Activated naive CD8-positive, alpha-beta T cell treated with anti-CD3 and anti-CD28 coated beads for 36 hours (primary cell): Measurements from ENCODE around the gene CDK10. TPM values are rescaled to one million over a fixed set of nuclear protein-coding genes. Genes with fewer than 3 reads are reported as not detected.
"Not testable (repeated sequence)": the region's sequence is repeated elsewhere in the genome, so short reads cannot be mapped to it uniquely, and the experiment has no call there.

Experiments
- DNase-seq: peaks from one replicate; pipeline ENCODE4 v3.0.0; 2021
- H3K27ac Mint-ChIP-seq: one replicate; pipeline ENCODE4 v1.8.0; 2022; ENCODE audit warnings: mild to moderate bottlenecking, moderate library complexity, mixed read lengths
- H3K27me3 Mint-ChIP-seq: one replicate; pipeline ENCODE4 v1.8.0; 2022; ENCODE audit warnings: mild to moderate bottlenecking, mixed read lengths
- H3K36me3 Mint-ChIP-seq: one replicate; pipeline ENCODE4 v1.8.0; 2021; ENCODE audit warnings: mild to moderate bottlenecking, mixed read lengths
- H3K4me1 Mint-ChIP-seq: one replicate; pipeline ENCODE4 v1.8.0; 2021; ENCODE audit warnings: mixed read lengths
- H3K4me3 Mint-ChIP-seq: one replicate; pipeline ENCODE4 v1.8.0; 2022; ENCODE audit warnings: mild to moderate bottlenecking, moderate library complexity, mixed read lengths
- H3K9me3 Mint-ChIP-seq: one replicate; pipeline ENCODE4 v1.8.0; 2022; ENCODE audit warnings: mixed read lengths
- total RNA-seq, 2 experiments: library from RNA; stranded (reverse); gene quantifications; one replicate each; pipeline ENCODE4 v1.2.3, GENCODE V29; 2021

CDK10 gene
- total RNA-seq, 2 experiments from 2014 or later: 72.9 to 77.0 TPM

- Mint-ChIP-seq H3K27me3 (no peaks in the 10 kb centered on the region), H3K27ac (no peak overlapping the region), H3K4me1 (peaks cover 7% of the 10 kb centered on the region), H3K9me3 (no peaks in the 10 kb centered on the region), H3K4me3 (no peak overlapping the region), H3K36me3 (peaks cover 1% of the 10 kb centered on the region)
- no peak for DNase-seq
These were observed 10.7 kb downstream of the CDK10 start for GRCh38 chr16:89697161-89697615.

GRCh38 chr16:89697616-89698331 lies 11.3 kb downstream of the CDK10 start:
- no peak for DNase-seq
- H3K9me3 Mint-ChIP-seq: no peaks in the 10 kb centered on the region
- peaks cover 12% of the 10 kb centered on the region for H3K4me1 Mint-ChIP-seq
- H3K36me3 Mint-ChIP-seq: peaks cover 1% of the 10 kb centered on the region
- H3K4me3 Mint-ChIP-seq: no peak overlapping the region
- H3K27me3 Mint-ChIP-seq: no peaks in the 10 kb centered on the region
- H3K27ac Mint-ChIP-seq: no peak overlapping the region

DNA sequence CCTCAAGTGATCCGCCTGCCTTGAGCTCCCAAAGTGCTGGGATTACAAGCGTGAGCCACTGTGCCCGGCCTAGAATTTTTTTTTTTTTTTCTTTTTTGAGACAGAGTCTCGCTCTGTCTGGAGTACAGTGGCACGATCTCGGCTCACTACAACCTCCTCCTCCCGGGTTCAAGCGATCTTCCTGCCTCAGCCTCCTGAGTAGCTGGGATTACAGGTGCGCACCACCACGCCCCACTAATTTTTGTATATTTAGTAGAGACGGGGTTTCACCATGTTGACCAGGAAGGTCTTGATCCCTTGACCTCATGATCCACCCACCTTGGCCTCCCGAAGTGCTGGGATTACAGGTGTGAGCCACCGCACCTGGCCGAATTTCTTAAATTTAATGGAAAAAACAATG lies 12.2 kb downstream of the CDK10 start:
- DNase-seq, H3K27me3 Mint-ChIP-seq, H3K27ac Mint-ChIP-seq, H3K4me3 Mint-ChIP-seq, H3K9me3 Mint-ChIP-seq, H3K36me3 Mint-ChIP-seq: not testable (repeated sequence)
- H3K4me1 Mint-ChIP-seq: peaks cover 12% of the 10 kb centered on the region

DNA sequence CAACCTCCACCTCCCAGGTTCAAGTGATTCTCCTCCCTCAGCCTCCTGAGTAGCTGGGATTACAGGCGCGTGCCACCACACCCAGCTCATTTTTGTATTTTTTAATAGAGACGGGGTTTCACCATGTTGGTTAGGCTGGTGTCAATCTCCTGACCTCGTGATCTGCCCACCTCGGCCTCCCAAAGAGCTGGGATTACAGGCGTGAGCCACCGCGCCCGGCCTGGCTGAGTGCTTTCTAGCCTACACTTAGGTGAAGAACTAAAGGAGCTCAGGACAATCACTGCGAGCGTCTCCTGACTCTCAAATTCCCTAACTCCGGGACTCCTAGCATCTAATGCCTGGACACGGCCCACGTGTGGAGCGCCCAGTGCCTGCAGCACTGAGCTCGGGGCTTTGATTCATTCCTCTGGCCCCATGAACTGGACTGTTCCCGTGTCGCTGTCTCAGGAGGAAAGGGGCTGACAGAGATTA lies 13.2 kb downstream of the CDK10 start:
- H3K9me3 Mint-ChIP-seq, DNase-seq, H3K27me3 Mint-ChIP-seq, H3K27ac Mint-ChIP-seq, H3K4me3 Mint-ChIP-seq, H3K36me3 Mint-ChIP-seq: not testable (repeated sequence)
- peaks cover 12% of the 10 kb centered on the region for H3K4me1 Mint-ChIP-seq

- H3K9me3 Mint-ChIP-seq: no peaks in the 10 kb centered on the region
- peak overlapping the region; percentile 59 for H3K4me3 Mint-ChIP-seq
- no peaks in the 10 kb centered on the region for H3K27me3 Mint-ChIP-seq
- H3K27ac Mint-ChIP-seq: peak overlapping the region; percentile 34
- H3K4me1 Mint-ChIP-seq: peaks cover 12% of the 10 kb centered on the region
- H3K36me3 Mint-ChIP-seq: peaks cover 1% of the 10 kb centered on the region
- DNase-seq: peak; percentile 96
These were observed 13.7 kb downstream of the CDK10 start for GRCh38 chr16:89700100-89700648.

GRCh38 chr16:89700649-89701424 lies 14.3 kb downstream of the CDK10 start:
- Mint-ChIP-seq H3K27ac (peak overlapping the region; percentile 34), H3K27me3 (no peaks in the 10 kb centered on the region), H3K4me1 (peaks cover 13% of the 10 kb centered on the region), H3K9me3 (no peaks in the 10 kb centered on the region), H3K36me3 (peaks cover 1% of the 10 kb centered on the region), H3K4me3 (peak overlapping the region; percentile 77)
- peak; percentile 74 for DNase-seq

DNA sequence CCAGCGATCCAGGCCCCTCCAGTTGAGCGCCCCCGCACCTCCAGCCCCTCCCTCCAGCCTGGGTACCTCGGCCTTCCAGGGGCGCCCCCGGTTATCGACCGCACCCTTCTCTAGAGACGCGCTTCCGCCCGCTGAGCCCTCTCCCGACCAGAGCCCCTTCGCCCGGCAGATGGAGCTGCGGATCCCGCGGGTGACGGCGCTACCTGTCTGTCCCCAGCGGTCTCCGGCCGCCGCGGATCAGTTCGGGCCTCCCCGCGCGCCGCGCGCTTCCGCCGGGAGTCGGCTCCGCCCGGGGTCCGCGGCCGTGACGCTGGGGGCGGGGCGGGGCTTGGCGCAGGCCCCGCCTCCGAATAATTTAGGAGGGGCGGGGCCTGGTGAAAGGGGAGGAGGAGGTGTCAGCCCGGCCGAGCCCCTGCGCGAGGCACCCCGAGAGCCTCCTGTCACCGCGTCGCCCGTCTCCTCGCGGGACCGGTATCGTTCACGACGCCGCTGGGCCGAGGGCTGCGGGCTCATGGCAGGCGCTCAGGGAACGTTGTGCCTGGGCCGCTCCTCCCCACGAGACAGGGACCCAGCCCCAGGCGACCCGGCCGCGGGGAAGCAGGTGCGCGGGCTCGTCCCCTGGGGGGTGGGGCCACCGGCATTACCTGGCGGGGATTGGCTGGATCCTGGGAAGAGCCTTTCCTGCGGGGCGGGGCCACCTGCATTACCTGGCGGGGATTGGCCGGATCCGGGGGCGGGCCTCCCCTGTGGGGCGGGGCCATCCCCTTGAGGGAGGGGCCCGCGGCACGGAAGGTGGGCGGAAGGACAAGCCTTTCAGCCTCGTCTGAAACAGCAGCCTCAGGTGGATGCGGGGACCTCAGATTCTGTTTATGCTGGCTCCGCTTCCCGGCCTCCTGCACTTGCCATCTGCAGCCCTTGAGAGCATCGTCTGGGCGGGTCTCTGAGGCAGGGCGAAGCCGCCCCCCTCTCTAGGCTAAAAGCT lies 15.2 kb downstream of the CDK10 start, which contains the start of gene SPATA2L:
TSS of gene SPATA2L (minus strand) at position 281 of the 982 bp plus-strand sequence. CDS start 473 bp downstream, outside the sequence.
- peak within 1 kb of the TSS; percentile 77 for H3K27ac Mint-ChIP-seq
- no peaks in the 10 kb centered on the region for H3K9me3 Mint-ChIP-seq
- peak; percentile 98 for DNase-seq
- H3K27me3 Mint-ChIP-seq: no peaks in the 10 kb centered on the region
- peak within 1 kb of the TSS; percentile 77 for H3K4me3 Mint-ChIP-seq
- H3K36me3 Mint-ChIP-seq: peaks cover 1% of the 10 kb centered on the region
- H3K4me1 Mint-ChIP-seq: peaks cover 16% of the 10 kb centered on the region

- H3K9me3 Mint-ChIP-seq: no peaks in the 10 kb centered on the region
- no peaks in the 10 kb centered on the region for H3K27me3 Mint-ChIP-seq
- H3K27ac Mint-ChIP-seq: no peak overlapping the region
- no peak overlapping the region for H3K4me3 Mint-ChIP-seq
- peaks cover 16% of the 10 kb centered on the region for H3K4me1 Mint-ChIP-seq
- H3K36me3 Mint-ChIP-seq: no peaks in the 10 kb centered on the region
- no peak for DNase-seq
These were observed 17.8 kb downstream of the CDK10 start for GRCh38 chr16:89704281-89704680.

GRCh38 chr16:89705006-89705405 lies 18.5 kb downstream of the CDK10 start:
- no peaks in the 10 kb centered on the region for H3K9me3 Mint-ChIP-seq
- no peaks in the 10 kb centered on the region for H3K27me3 Mint-ChIP-seq
- H3K4me1 Mint-ChIP-seq: peaks cover 12% of the 10 kb centered on the region
- H3K27ac Mint-ChIP-seq: no peak overlapping the region
- H3K4me3 Mint-ChIP-seq: no peak overlapping the region
- H3K36me3 Mint-ChIP-seq: no peaks in the 10 kb centered on the region
- no peak for DNase-seq

DNA sequence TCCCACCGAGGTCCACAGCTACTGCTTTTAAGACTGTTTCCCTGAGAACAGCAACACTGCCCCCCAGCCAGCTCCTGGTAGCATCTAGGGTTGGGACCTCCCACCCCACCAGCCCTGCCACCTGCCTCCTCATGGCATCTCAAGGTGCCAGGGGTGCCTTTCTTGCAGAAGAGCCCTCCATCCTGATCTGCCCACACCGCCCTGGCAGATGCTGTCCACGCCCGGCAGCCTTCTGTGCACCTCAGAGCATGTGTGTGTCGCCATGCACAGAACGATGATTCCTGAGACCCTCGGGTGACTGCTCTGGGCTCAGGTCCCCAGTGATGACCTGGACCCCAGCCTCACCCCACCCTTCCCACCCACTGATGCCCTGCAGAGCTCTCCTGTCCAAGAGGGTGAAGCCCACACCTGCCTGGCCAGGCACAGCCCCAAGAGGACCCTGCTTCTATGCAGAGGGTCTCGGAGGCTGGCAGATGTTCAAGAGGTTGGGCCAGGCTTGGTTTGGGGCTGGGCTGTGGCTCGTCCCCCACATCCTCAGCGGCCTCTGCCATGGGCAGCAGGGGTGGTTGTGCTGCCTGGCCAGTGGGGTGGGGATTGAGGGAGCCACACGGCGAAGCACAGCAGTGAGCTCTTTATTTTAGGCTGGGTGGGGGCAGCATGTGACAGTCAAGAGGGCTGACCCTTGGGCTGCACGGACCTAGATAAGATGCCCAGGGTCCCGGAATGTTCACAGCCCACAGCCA lies 20.2 kb downstream of the CDK10 start:
- H3K27me3 Mint-ChIP-seq: no peaks in the 10 kb centered on the region
- DNase-seq: no peak
- H3K4me1 Mint-ChIP-seq: peaks cover 10% of the 10 kb centered on the region
- no peaks in the 10 kb centered on the region for H3K9me3 Mint-ChIP-seq
- H3K4me3 Mint-ChIP-seq: no peak overlapping the region
- no peaks in the 10 kb centered on the region for H3K36me3 Mint-ChIP-seq
- no peak overlapping the region for H3K27ac Mint-ChIP-seq

- Mint-ChIP-seq H3K9me3 (no peaks in the 10 kb centered on the region), H3K4me3 (no peak overlapping the region), H3K27ac (no peak overlapping the region), H3K27me3 (no peaks in the 10 kb centered on the region), H3K4me1 (peaks cover 4% of the 10 kb centered on the region), H3K36me3 (no peaks in the 10 kb centered on the region)
- no peak for DNase-seq
These were observed 21.2 kb downstream of the CDK10 start for GRCh38 chr16:89707695-89708094.

DNA sequence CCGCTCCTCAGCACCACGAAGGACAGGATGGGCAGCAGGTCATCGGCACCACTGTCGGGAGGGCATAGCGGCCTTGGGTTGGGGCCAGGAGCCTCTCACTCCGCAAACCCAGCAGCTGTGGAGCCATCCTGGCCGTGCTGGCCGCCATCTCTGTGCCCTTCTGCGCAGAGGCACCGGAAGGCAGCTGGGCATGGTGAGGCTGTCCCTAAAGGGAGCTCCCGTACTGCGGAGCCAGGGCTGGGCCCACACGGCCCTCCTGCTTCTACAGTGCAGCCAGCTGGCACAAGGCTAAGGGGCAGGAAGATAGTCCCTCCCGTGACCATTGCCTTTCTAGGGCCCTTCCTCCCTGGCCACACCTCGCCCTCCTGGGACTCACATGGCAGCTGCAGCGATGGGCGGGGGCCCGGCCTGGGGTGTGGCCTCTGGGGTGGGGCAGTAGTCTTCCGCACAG lies 22.0 kb downstream of the CDK10 start:
- no peaks in the 10 kb centered on the region for H3K27me3 Mint-ChIP-seq
- no peak for DNase-seq
- H3K9me3 Mint-ChIP-seq: no peaks in the 10 kb centered on the region
- H3K4me3 Mint-ChIP-seq: no peak overlapping the region
- peaks cover 4% of the 10 kb centered on the region for H3K4me1 Mint-ChIP-seq
- no peak overlapping the region for H3K27ac Mint-ChIP-seq
- no peaks in the 10 kb centered on the region for H3K36me3 Mint-ChIP-seq

- Mint-ChIP-seq H3K9me3 (no peaks in the 10 kb centered on the region), H3K4me1 (peaks cover 4% of the 10 kb centered on the region), H3K36me3 (peaks cover 4% of the 10 kb centered on the region), H3K27me3 (no peaks in the 10 kb centered on the region), H3K27ac (no peak overlapping the region), H3K4me3 (no peak overlapping the region)
- DNase-seq: no peak
These were observed 22.7 kb downstream of the CDK10 start for GRCh38 chr16:89709166-89709565.
